SH-SY5Y (cell line): ENCODE results near the gene ATP2A1.

Experiments used
- GATA2 ChIP-seq: IDR thresholded peaks from 2 replicates; pipeline ENCODE4 v1.6.1; 2011; ENCODE audit warnings: mild to moderate bottlenecking, low read depth, low read length
- GATA3 ChIP-seq: IDR thresholded peaks from 2 replicates; pipeline ENCODE4 v1.6.1; 2011; ENCODE audit warnings: low read depth, mild to moderate bottlenecking, low read length, moderate library complexity

GRCh38 chr16:28898942-28899341 is 20.7 kb downstream of the ATP2A1 start:
- TF ChIP-seq GATA3, result no peak
- TF ChIP-seq GATA2, result no peak
